ENCODE data around the gene ATF6. TPM values are rescaled to one million over a fixed set of nuclear protein-coding genes. Genes with fewer than 3 reads are reported as not detected.

Gene ATF6
- total and polyA plus RNA-seq, 9 of the 15 experiments (the other 6 are each of a cell fraction or from before 2014, with no cell fraction given): 11.7 to 32.4 (median 20.4) TPM

GRCh38 chr1:161766102-161766981, at the start of gene ATF6 (continued):
- peak; percentile 71; the same call in 1 of the 2 replicates for TF ChIP-seq PML (IDR thresholded peaks at IDR 0.05; ENCODE audit: low read length)
- TF ChIP-seq GATA2 (CRISPR knock-in tag; IDR thresholded peaks at IDR 0.05): peak; percentile 94
- TF ChIP-seq RFX7 (CRISPR knock-in tag; IDR thresholded peaks at IDR 0.05): no peak
- TF ChIP-seq CTBP1 (IDR thresholded peaks at IDR 0.05; ENCODE audit: borderline replicate concordance): peak; percentile 68
- no peak for TF ChIP-seq DACH1 (IDR thresholded peaks at IDR 0.05; ENCODE audit: partially characterized antibody)
- no peak for TF ChIP-seq ZFP36 (IDR thresholded peaks at IDR 0.05; ENCODE audit: low read depth, low read length, partially characterized antibody)
- TF ChIP-seq ZNF217 (CRISPR knock-in tag; IDR thresholded peaks at IDR 0.05): no peak
- no peak for TF ChIP-seq PTBP1 (IDR thresholded peaks at IDR 0.05; ENCODE audit: low read depth, low read length)
- TF ChIP-seq ELF1 (tag; IDR thresholded peaks at IDR 0.05): peak; percentile 82
- no peak for TF ChIP-seq ERF (CRISPR knock-in tag; IDR thresholded peaks at IDR 0.05)
- peak; percentile 59; the same call in 1 of the 2 replicates for TF ChIP-seq TRIM25 (IDR thresholded peaks at IDR 0.05; ENCODE audit: borderline replicate concordance)
- no peak for TF ChIP-seq MAFG (tag; conservative IDR thresholded peaks at IDR 0.05)
- TF ChIP-seq ZNF175 (CRISPR knock-in tag; IDR thresholded peaks at IDR 0.05; ENCODE audit: low read depth): 0 out of 2 replicates have a peak, but pooled peaks have one; percentile 45
- no peak for TF ChIP-seq U2AF1 (optimal IDR thresholded peaks at IDR 0.05; ENCODE audit: low read depth, low read length)
- no peak for TF ChIP-seq HNRNPL (IDR thresholded peaks at IDR 0.05; ENCODE audit: low read depth, low read length)
- peak; percentile 56; the same call in 1 of the 2 replicates for TF ChIP-seq SMARCA4 (IDR thresholded peaks at IDR 0.05)
- no peak for TF ChIP-seq MLX (CRISPR knock-in tag; conservative IDR thresholded peaks at IDR 0.05)
- TF ChIP-seq POLR2H (tag; IDR thresholded peaks at IDR 0.05; ENCODE audit: low read depth): peak; percentile 69
- 0 out of 2 replicates have a peak, but pooled peaks have one; percentile 30 for TF ChIP-seq ARID1B (IDR thresholded peaks at IDR 0.05)
- no peak for TF ChIP-seq ZNF449 (CRISPR knock-in tag; IDR thresholded peaks at IDR 0.05)
- TF ChIP-seq ZNF445 (CRISPR knock-in tag; IDR thresholded peaks at IDR 0.05; ENCODE audit: low read depth): no peak
- TF ChIP-seq ZNF436 (CRISPR knock-in tag; IDR thresholded peaks at IDR 0.05): no peak
- TF ChIP-seq ZEB2 (IDR thresholded peaks at IDR 0.05): peak; percentile 74; the same call in 1 of the 2 replicates
- no peak for TF ChIP-seq PTRF (tag; IDR thresholded peaks at IDR 0.05)
- TF ChIP-seq NFRKB (IDR thresholded peaks at IDR 0.05; ENCODE audit: low read depth): peak; percentile 90
